GM18873 (cell line): ENCODE results near the gene ZNF121.
A peak's percentile ranks its signal among the peaks of the same experiment; 100 is the strongest.
"Not testable (repeated sequence)": the region's sequence is repeated elsewhere in the genome, so short reads cannot be mapped to it uniquely, and the experiment has no call there.

ENCODE experiments used
- ATAC-seq: cut with Tn5 transposase; IDR thresholded peaks from one replicate; pipeline ENCODE4 v1.9.1; 2021; ENCODE audit warnings: mild to moderate bottlenecking, moderate library complexity, moderate number of reproducible peaks; ENCODE audit not compliant: unreplicated experiment, low FRiP score

ZNF121 gene

GRCh38 chr19:9584073-9584833 is at the start of gene ZNF121:
TSS of gene ZNF121 (minus strand) at chr19:9584504. CDS start at chr19:9568097, 16,407 bp downstream.
- peak; percentile 68 for ATAC-seq

- ATAC-seq: no peak
These were observed 43.6 kb upstream of the ZNF121 start for GRCh38 chr19:9627856-9628255.

GRCh38 chr19:9622531-9622930 is 38.2 kb upstream of the ZNF121 start:
- no peak for ATAC-seq

GRCh38 chr19:9621156-9622037 is 37.1 kb upstream of the ZNF121 start, which contains the start of gene ZNF561:
TSS of gene ZNF561 (minus strand) at chr19:9621232. CDS start at chr19:9619456, 1,776 bp downstream.
- ATAC-seq: peak; percentile 58

GRCh38 chr19:9620842-9621155 is 36.5 kb upstream of the ZNF121 start:
- ATAC-seq: no peak

GRCh38 chr19:9615844-9616243 is 31.5 kb upstream of the ZNF121 start:
- ATAC-seq: no peak

- no peak for ATAC-seq
These were observed 26.3 kb upstream of the ZNF121 start for GRCh38 chr19:9610484-9611113.

GRCh38 chr19:9608912-9609311 is 24.6 kb upstream of the ZNF121 start:
- ATAC-seq: no peak

- ATAC-seq: no peak
These were observed 12.7 kb upstream of the ZNF121 start for GRCh38 chr19:9597027-9597426.

GRCh38 chr19:9586764-9587163 is 2.5 kb upstream of the ZNF121 start:
- no peak for ATAC-seq

GRCh38 chr19:9582081-9582725 is 2.1 kb downstream of the ZNF121 start:
- not testable (repeated sequence) for ATAC-seq

GRCh38 chr19:9580728-9581127 is 3.6 kb downstream of the ZNF121 start:
- no peak for ATAC-seq

- ATAC-seq: no peak
These were observed 14.0 kb downstream of the ZNF121 start for GRCh38 chr19:9570255-9570654.

- ATAC-seq: no peak
These were observed 17.6 kb downstream of the ZNF121 start for GRCh38 chr19:9566729-9567128.

GRCh38 chr19:9565900-9566705 is 18.2 kb downstream of the ZNF121 start:
- ATAC-seq: no peak

- ATAC-seq: no peak
These were observed 31.6 kb downstream of the ZNF121 start for GRCh38 chr19:9552536-9553274.

- no peak for ATAC-seq
These were observed 36.4 kb downstream of the ZNF121 start for GRCh38 chr19:9547870-9548269.

- ATAC-seq: not testable (repeated sequence)
These were observed 43.0 kb downstream of the ZNF121 start for GRCh38 chr19:9541281-9541680.

GRCh38 chr19:9539921-9540320 is 44.4 kb downstream of the ZNF121 start:
- not testable (repeated sequence) for ATAC-seq
